NCI-H2196 (cell line): Measurements from ENCODE around the gene PLXNA4.

Source experiments
- DNase-seq: peaks from one replicate; lab custom pipeline; 2025; ENCODE audit not compliant: unreplicated experiment; lab: John Stamatoyannopoulos, UW

Gene PLXNA4

GRCh38 chr7:132225216-132226030 lies 350.8 kb downstream of the PLXNA4 start:
- DNase-seq: no peak

GRCh38 chr7:132221356-132221755 lies 354.9 kb downstream of the PLXNA4 start:
- DNase-seq: no peak

GRCh38 chr7:132220060-132220459 lies 356.2 kb downstream of the PLXNA4 start:
- no peak for DNase-seq

- peak; percentile 39 for DNase-seq
Measured at GRCh38 chr7:132218876-132219275, 357.4 kb downstream of the PLXNA4 start.

- no peak for DNase-seq
Measured at GRCh38 chr7:132216847-132217525, 359.3 kb downstream of the PLXNA4 start.

- DNase-seq: no peak
Measured at GRCh38 chr7:132214452-132214851, 361.8 kb downstream of the PLXNA4 start.

GRCh38 chr7:132213583-132213982 lies 362.7 kb downstream of the PLXNA4 start:
- DNase-seq: no peak

GRCh38 chr7:132211971-132212370 lies 364.3 kb downstream of the PLXNA4 start:
- DNase-seq: no peak

- no peak for DNase-seq
Measured at GRCh38 chr7:132210821-132211220, 365.4 kb downstream of the PLXNA4 start.

GRCh38 chr7:132207782-132208181 lies 368.5 kb downstream of the PLXNA4 start:
- no peak for DNase-seq

- no peak for DNase-seq
Measured at GRCh38 chr7:132207211-132207610, 369.1 kb downstream of the PLXNA4 start.

- DNase-seq: no peak
Measured at GRCh38 chr7:132206594-132206993, 369.7 kb downstream of the PLXNA4 start.

GRCh38 chr7:132205509-132205908 lies 370.8 kb downstream of the PLXNA4 start:
- DNase-seq: no peak

- no peak for DNase-seq
Measured at GRCh38 chr7:132203021-132203420, 373.2 kb downstream of the PLXNA4 start.

GRCh38 chr7:132202541-132202940 lies 373.7 kb downstream of the PLXNA4 start:
- DNase-seq: no peak

- DNase-seq: no peak
Measured at GRCh38 chr7:132200141-132200540, 376.1 kb downstream of the PLXNA4 start.

GRCh38 chr7:132199626-132200025 lies 376.6 kb downstream of the PLXNA4 start:
- no peak for DNase-seq

- DNase-seq: no peak
Measured at GRCh38 chr7:132197772-132198171, 378.5 kb downstream of the PLXNA4 start.

- no peak for DNase-seq
Measured at GRCh38 chr7:132193898-132194297, 382.4 kb downstream of the PLXNA4 start.

- no peak for DNase-seq
Measured at GRCh38 chr7:132192809-132193208, 383.5 kb downstream of the PLXNA4 start.

- no peak for DNase-seq
Measured at GRCh38 chr7:132191418-132191817, 384.9 kb downstream of the PLXNA4 start.

- DNase-seq: no peak
Measured at GRCh38 chr7:132190683-132191082, 385.6 kb downstream of the PLXNA4 start.
